ENCODE measurements around the gene USP40. TPM values are rescaled to one million over a fixed set of nuclear protein-coding genes. Genes with fewer than 3 reads are reported as not detected.

The USP40 gene
- total and polyA plus RNA-seq, 9 of the 15 experiments (the other 6 are each of a cell fraction or from before 2014, with no cell fraction given), result 5.5 to 15.0 (median 9.3) TPM

DNA sequence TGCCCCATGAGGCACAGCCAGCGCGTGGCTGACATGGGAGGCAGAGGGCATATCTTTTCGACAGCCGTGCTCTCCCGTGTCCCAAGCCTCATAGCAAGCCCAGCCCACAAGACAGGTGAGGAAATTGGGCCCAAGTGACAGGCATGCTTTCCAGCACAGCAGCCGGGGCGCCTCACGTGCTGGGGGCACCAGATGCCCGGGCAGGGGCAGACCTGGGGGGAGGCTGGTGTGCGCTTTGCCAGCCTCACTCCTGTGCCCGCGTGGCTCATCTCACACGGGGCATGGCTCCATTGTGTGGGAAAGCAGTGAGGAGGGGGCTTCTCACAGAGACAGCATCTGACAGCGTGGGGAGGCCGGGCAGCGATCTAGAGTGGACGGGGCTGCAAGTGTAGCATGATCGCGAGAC is 93.2 kb downstream of the USP40 start:
- Histone ChIP-seq H4K20me1 (replicated peaks; ENCODE audit: control insufficient read depth, insufficient read depth, low read length) (no peaks in the 10 kb centered on the region), H3K79me2 (ENCODE audit: control insufficient read depth, insufficient read depth, low read length) (no peaks in the 10 kb centered on the region), H3K27me3 (ENCODE audit: control insufficient read depth in 2 of 2, insufficient read depth in 2 of 2, low read length in 2 of 2) (no peaks in the 10 kb centered on the region), H3K4me3 (no peak overlapping the region), H3K9me3 (replicated peaks; ENCODE audit: control insufficient read depth, insufficient read depth, low read depth, low read length) (no peaks in the 10 kb centered on the region), H3K27ac (ENCODE audit: extremely low read depth, low read depth, low read length) (no peak overlapping the region), H3K4me1 (replicated peaks in 1 of 2; ENCODE audit: control insufficient read depth in 2 of 2, insufficient read depth in 2 of 2, low read length in 2 of 2) (peaks cover 4 to 43% of the 10 kb centered on the region in 2 experiments; a peak in 3 of 5 replicates), H3K9ac (ENCODE audit: insufficient read depth in 1 of 2, low read depth in 2 of 2, low read length in 2 of 2) (peak overlapping the region in 1 of 2 experiments; percentile 52; a peak in 1 of 4 replicates), H3K4me2 (ENCODE audit: insufficient read depth, low read length) (no peak overlapping the region), H2AFZ (ENCODE audit: low read depth, low read length) (no peak overlapping the region), H3K36me3 (ENCODE audit: control insufficient read depth, insufficient read depth, low read length) (peaks cover 14% of the 10 kb centered on the region; the same call in 2 of the 3 replicates), H3K9me1 (ENCODE audit: control insufficient read depth, insufficient read depth, low read length) (no peaks in the 10 kb centered on the region)
- CTCF ChIA-PET (ENCODE audit: low intra/inter-chr PET ratio), result no interaction called here
- no peak for DNase-seq (ENCODE audit: extremely low read depth in 1 of 4, low spot score in 3 of 4)
- in situ Hi-C loops (cut with MboI) (no loop called here), intact Hi-C loops (cut with micrococcal nuclease) (no loop called here)
- no peak for FAIRE-seq
- TF ChIP-seq HNRNPH1 (optimal IDR thresholded peaks at IDR 0.05; ENCODE audit: low read depth, low read length) (no peak), POLR2G (IDR thresholded peaks at IDR 0.05; ENCODE audit: low read depth, low read length) (0 out of 2 replicates have a peak, but pooled peaks have one; percentile 35)
- no peak for ATAC-seq
- POLR2A ChIA-PET, result interaction anchor here (0.6 kb wide), 1 partner anchor 81 kb away, joined by 3 read pairs; no protein-coding TSS in a partner anchor
- BruUV-seq (replicated peaks), result no TSS peak
- WGBS (ENCODE audit: insufficient coverage, low coverage, missing lambda C conversion rate), result 92% methylated on average over 11 of the region's 19 CpGs

DNA sequence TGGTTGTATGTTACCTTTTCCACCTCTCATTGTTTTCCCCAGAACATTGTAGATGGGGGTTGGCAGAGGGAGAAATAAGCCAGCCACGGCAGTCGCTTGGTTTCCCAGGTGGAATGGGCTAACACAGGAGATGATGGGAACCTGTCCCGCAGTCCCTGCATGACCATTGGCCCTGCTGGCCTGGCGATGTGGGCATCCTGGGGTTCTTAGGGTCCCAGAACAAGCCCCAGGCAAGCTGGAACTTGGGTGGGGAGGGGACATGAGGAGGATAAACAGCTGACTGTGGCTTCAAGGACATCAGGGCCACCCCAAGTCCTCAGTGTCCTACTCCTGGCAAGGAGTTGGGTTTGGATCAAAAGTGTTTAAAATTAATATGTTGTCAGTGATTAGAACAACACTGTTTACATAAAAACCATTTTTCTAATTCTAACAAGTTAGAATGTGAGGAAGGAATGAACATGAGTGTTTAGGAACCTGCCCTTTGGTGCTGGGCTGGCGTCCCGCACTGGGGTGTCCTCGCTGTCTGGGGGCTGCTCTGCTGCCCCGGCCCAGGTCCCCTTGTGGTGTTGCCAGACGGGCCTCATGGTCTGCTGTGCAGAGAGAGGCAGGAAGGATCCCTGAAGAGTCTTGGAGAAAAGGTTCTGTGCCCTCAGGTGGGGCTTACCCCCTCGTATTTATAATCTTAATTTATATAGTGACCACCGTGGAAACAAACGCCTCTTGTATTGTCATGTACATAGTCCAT is 95.1 kb downstream of the USP40 start:
- Histone ChIP-seq H2AFZ (ENCODE audit: low read depth, low read length) (no peak overlapping the region), H3K79me2 (ENCODE audit: control insufficient read depth, insufficient read depth, low read length) (no peaks in the 10 kb centered on the region), H3K36me3 (ENCODE audit: control insufficient read depth, insufficient read depth, low read length) (peaks cover 22% of the 10 kb centered on the region; the same call in 2 of the 3 replicates), H4K20me1 (replicated peaks; ENCODE audit: control insufficient read depth, insufficient read depth, low read length) (no peaks in the 10 kb centered on the region), H3K27ac (ENCODE audit: extremely low read depth, low read depth, low read length) (no peak overlapping the region), H3K4me3 (no peak overlapping the region), H3K9me1 (ENCODE audit: control insufficient read depth, insufficient read depth, low read length) (no peaks in the 10 kb centered on the region), H3K4me2 (ENCODE audit: insufficient read depth, low read length) (no peak overlapping the region), H3K9ac (ENCODE audit: insufficient read depth in 1 of 2, low read depth in 2 of 2, low read length in 2 of 2) (no peak overlapping the region), H3K27me3 (ENCODE audit: control insufficient read depth in 2 of 2, insufficient read depth in 2 of 2, low read length in 2 of 2) (no peaks in the 10 kb centered on the region), H3K4me1 (replicated peaks in 1 of 2; ENCODE audit: control insufficient read depth in 2 of 2, insufficient read depth in 2 of 2, low read length in 2 of 2) (peaks cover 4 to 40% of the 10 kb centered on the region in 2 experiments; a peak in 3 of 5 replicates), H3K9me3 (replicated peaks; ENCODE audit: control insufficient read depth, insufficient read depth, low read depth, low read length) (no peaks in the 10 kb centered on the region)
- no peak for ATAC-seq
- ChIA-PET POLR2A (no interaction called here), CTCF (ENCODE audit: low intra/inter-chr PET ratio) (no interaction called here)
- WGBS (ENCODE audit: insufficient coverage, low coverage, missing lambda C conversion rate), result 86% methylated on average over 7 of the region's 12 CpGs
- FAIRE-seq, result no peak
- in situ Hi-C loops (cut with MboI), result no loop called here
- intact Hi-C loops (cut with micrococcal nuclease), result no loop called here
- no peak for DNase-seq (ENCODE audit: extremely low read depth in 1 of 4, low spot score in 3 of 4)
- BruUV-seq (replicated peaks), result no TSS peak
- TF ChIP-seq ZKSCAN3 (CRISPR knock-in tag; IDR thresholded peaks at IDR 0.05) (no peak), POLR2G (IDR thresholded peaks at IDR 0.05; ENCODE audit: low read depth, low read length) (no peak), ZFX (CRISPR knock-in tag; IDR thresholded peaks at IDR 0.05) (no peak), SMAD1 (IDR thresholded peaks at IDR 0.05; ENCODE audit: low read depth, low read length, partially characterized antibody) (no peak), PTTG1 (tag; IDR thresholded peaks at IDR 0.05; ENCODE audit: low read depth) (no peak), RBM25 (IDR thresholded peaks at IDR 0.05; ENCODE audit: low read depth, low read length, severe bottlenecking) (no peak), ASH1L (IDR thresholded peaks at IDR 0.05; ENCODE audit: borderline replicate concordance, low read depth, partially characterized antibody) (no peak), ZNF830 (CRISPR knock-in tag; IDR thresholded peaks at IDR 0.05) (no peak)
- TF ChIP-seq, protein P1, sequence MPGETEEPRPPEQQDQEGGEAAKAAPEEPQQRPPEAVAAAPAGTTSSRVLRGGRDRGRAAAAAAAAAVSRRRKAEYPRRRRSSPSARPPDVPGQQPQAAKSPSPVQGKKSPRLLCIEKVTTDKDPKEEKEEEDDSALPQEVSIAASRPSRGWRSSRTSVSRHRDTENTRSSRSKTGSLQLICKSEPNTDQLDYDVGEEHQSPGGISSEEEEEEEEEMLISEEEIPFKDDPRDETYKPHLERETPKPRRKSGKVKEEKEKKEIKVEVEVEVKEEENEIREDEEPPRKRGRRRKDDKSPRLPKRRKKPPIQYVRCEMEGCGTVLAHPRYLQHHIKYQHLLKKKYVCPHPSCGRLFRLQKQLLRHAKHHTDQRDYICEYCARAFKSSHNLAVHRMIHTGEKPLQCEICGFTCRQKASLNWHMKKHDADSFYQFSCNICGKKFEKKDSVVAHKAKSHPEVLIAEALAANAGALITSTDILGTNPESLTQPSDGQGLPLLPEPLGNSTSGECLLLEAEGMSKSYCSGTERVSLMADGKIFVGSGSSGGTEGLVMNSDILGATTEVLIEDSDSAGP (CRISPR knock-in tag; IDR thresholded peaks at IDR 0.05), result no peak
- TF ChIP-seq, protein P2, sequence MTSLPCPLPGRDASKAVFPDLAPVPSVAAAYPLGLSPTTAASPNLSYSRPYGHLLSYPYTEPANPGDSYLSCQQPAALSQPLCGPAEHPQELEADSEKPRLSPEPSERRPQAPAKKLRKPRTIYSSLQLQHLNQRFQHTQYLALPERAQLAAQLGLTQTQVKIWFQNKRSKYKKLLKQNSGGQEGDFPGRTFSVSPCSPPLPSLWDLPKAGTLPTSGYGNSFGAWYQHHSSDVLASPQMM (CRISPR knock-in tag; IDR thresholded peaks at IDR 0.05), result no peak
